GM18511 (cell line): ENCODE measurements around the gene TIAM2.

Experiments used
- ATAC-seq: cut with Tn5 transposase; IDR thresholded peaks from one replicate; pipeline ENCODE4 v1.9.1; 2021; ENCODE audit warnings: mild to moderate bottlenecking, moderate library complexity; ENCODE audit not compliant: unreplicated experiment

The TIAM2 gene

DNA sequence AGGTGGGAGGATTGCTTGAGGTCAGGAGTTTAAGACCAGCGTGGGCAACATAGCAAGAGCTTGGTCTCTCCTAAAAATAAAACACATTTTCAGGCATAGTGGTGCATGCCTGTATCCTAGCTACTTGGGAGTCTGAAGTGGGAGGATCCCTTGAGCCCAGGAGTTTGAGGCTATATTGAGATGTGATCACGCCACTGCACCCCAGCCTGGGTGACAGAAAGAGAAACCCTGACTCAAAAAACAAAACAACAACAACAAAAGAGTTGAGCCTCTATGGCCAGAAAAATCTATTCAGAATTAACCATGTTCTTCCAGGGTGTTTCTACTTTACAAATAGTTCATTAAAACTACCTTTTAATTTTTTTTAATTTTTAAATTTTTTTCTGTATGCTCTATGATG, 60.6 kb downstream of the TIAM2 start:
- ATAC-seq = no peak

GRCh38 chr6:155056756-155057155, 61.6 kb downstream of the TIAM2 start:
- no peak for ATAC-seq

GRCh38 chr6:155061381-155061780, 66.3 kb downstream of the TIAM2 start:
- no peak for ATAC-seq

DNA sequence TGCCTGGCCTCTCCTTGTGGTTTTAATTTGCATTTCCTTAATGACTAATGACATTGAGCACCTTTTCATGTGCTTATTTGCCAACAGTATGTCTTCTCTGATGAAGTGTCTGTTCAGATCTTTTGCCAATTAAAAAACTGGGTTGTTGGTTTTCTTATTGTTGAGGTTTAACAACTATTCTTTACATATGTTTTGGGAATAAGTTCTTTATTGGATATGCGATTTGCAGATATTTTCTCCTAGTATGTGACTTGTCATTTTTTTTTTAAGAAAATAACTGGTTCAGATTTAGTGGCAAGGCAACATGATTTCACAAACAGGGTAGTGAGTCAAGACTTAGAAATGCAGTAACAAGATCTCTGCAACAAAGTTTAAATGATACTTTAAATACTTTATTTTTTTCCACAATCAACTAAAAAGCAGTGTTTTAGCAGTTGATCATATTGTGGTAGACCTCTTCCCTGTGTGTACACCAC, 67.8 kb downstream of the TIAM2 start:
- ATAC-seq = no peak

GRCh38 chr6:155064303-155064702, 69.2 kb downstream of the TIAM2 start:
- no peak for ATAC-seq

DNA sequence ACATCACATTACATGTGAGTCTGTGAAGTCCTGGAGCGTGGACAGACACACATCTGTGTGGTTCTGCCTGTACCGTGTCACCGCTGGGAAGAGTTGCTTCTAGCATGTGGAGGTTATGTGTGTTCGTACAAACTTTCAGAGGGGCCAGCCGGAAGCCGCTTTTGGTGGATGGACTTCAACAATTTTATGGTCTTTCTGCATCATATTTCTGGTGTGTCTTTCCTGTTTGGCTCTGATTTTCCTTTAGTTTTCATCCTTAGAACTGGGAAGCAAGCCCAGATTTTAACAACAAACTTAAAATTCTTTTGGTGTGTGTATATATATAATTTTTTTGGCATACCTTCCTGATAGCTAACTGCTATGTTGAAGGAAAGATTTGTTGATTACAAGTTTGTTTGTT, 71.2 kb downstream of the TIAM2 start:
- no peak for ATAC-seq

GRCh38 chr6:155066921-155067680, 72.0 kb downstream of the TIAM2 start:
- ATAC-seq = no peak

GRCh38 chr6:155067956-155068615, 73.0 kb downstream of the TIAM2 start:
- no peak for ATAC-seq

DNA sequence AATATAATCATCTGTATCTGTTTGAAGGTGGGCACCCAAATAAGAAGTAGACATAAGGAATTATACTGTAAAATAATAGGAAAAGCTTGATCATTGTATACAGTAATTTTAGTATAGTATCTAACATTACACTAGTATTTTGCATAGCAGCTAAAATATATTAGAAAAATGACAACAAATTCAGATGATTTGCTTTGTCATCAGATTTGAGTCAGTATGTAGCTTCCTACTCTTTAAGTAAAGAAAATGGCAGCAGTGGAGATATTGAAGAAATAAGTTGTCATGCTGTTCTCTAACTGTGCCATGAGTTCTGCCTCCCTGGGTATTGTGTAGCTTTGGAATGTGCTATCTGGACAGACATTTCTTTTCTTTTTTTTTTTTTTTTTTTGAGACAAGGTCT, 74.4 kb downstream of the TIAM2 start:
- no peak for ATAC-seq

- ATAC-seq = no peak
These were observed 81.0 kb downstream of the TIAM2 start for GRCh38 chr6:155075930-155076695.

- ATAC-seq = no peak
These were observed 82.2 kb downstream of the TIAM2 start for GRCh38 chr6:155077331-155077730.

DNA sequence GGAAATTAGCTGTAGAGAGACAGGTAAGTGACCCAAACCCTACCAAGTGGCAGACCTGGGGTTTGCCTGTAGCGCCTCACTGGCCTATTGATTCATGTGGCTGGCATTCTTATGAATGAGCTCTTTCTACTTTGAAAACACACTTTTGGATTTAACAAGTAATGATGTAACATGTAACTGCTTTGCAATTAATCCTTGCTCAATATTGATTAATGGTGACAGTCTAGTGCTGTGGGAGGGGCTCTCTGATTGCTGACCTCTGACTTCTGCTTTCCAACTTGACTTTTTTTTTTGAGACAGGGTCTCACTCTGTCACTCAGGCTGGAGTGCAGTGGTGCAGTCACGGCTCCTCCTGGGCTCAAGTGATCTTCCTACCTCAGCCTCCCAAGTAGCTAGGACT, 82.7 kb downstream of the TIAM2 start:
- no peak for ATAC-seq

DNA sequence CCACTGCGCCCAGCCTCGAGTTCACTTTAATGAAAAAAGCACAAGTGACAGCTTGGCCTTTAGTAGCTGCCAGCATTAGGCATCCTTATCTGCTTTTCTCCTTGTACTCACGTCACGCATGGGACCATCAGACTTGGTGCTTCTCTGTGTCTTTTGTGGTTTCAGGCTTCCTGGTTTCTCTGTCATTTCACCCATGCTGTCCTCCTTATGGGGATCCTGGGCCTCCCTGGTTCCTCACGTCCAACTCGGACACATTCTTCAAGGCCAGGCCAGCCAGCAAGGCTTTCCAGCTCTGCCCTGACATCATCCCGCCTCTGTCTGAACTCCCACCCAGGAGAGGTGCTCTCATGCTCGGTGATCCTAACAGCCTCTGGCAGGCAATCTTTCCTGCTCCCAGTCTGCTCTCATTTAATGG, 83.2 kb downstream of the TIAM2 start:
- no peak for ATAC-seq

- ATAC-seq = peak; percentile 70
These were observed 84.9 kb downstream of the TIAM2 start for GRCh38 chr6:155079985-155080452.

- no peak for ATAC-seq
These were observed 86.0 kb downstream of the TIAM2 start for GRCh38 chr6:155080881-155081845.

GRCh38 chr6:155084431-155085123, 89.5 kb downstream of the TIAM2 start:
- no peak for ATAC-seq

DNA sequence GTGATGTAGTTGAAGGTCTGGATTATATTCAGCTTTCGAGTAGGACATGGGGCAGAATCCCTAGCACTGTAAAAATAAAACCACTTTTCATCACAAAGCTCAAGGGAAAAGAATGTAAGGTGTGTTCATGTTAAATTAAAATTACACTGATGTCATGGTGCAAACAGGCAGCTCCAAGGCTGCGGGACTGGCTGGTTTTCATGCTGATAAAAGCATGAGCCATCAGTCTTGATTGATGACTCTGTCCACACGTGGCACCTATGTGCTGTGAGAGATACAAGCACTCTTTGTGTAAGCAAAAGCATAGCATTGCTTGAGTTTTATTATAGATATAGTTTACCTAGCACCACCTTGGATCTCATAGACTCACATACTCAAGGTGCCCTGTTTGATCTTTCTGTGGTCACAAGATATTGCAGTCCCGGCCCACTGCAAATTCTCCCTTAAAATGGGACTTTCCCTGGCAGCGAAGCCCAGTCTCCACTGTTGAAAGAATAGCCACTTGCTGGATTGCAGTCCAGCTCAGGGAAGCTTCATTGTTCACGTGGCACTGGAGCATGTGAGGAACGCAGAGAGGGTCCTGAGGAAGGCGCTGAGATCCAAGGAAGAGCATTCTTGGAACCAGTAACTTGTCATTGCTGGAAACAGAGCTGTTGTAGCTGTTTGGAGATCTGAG, 90.6 kb downstream of the TIAM2 start:
- ATAC-seq = no peak

- ATAC-seq = peak; percentile 63
These were observed 93.7 kb downstream of the TIAM2 start for GRCh38 chr6:155088856-155089255.

DNA sequence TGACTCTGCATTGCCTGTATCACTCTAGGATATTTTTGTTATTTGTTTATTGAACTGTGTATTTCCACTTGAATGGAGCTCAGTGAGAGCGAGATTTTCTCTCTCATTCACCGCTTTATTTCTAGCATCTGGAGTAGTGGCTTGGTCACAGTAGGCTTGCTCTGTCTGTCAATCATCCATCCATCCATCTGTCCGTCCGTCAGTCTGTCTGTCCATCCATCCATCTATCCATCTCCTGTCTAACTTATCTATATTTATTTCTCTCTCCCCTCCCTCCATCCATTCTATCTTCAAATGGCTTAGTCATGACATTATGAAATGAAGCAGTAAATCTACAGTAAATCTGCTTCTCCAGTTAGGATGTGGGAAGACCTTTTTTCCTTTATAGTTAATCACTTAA, 94.6 kb downstream of the TIAM2 start:
- ATAC-seq = no peak
